NB4 (cell line): ENCODE data around the gene GBX2.

Source experiments
- DNase-seq: peaks from one replicate; pipeline ENCODE4 v3.0.0; 2010; ENCODE audit warnings: low read depth
- H3K4me3 ChIP-seq: one replicate; pipeline ENCODE4 v1.5.1; 2011; ENCODE audit warnings: mild to moderate bottlenecking, low read depth, low read length, moderate library complexity
- MYC ChIP-seq: IDR thresholded peaks from 2 replicates; pipeline ENCODE4 v1.6.1; 2011; ENCODE audit warnings: low read depth, low read length
- POLR2A ChIP-seq: IDR thresholded peaks from 2 replicates; pipeline ENCODE4 v1.6.1; 2011; ENCODE audit warnings: mild to moderate bottlenecking; ENCODE audit not compliant: insufficient read length; ENCODE audit errors: extremely low read depth
- TF ChIP-seq, protein P1 (sequence below): IDR thresholded peaks from 2 replicates; pipeline ENCODE4 v1.6.1; 2011; ENCODE audit warnings: low read depth, low read length
- TF ChIP-seq, protein P2 (sequence below): IDR thresholded peaks from one replicate; pipeline ENCODE4 v1.5.1; 2012; ENCODE audit warnings: low read depth, low read length

The GBX2 gene

DNA sequence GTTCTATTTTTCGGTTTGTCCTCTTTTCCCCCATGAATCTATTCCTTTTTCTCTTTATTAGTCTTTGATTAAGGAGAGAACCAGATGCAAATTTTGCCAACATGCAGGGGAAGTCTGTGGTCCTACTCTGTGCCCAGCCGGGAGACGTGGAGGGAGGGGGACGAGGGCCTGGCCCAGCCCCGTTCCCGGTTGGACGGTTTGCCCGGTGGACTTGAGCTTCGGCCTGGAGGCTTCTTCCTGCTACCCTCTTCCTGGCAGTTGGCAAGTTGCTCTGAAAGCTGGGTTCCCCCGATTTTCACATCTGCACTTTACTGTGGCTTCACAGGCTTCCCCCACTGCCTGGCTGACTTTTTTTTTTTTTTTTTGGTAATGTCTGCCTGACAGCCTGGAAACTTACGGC is 39.3 kb upstream of the GBX2 start:
- no peak overlapping the region for H3K4me3 ChIP-seq
- TF ChIP-seq POLR2A (no peak), MYC (no peak)
- TF ChIP-seq, protein P1, sequence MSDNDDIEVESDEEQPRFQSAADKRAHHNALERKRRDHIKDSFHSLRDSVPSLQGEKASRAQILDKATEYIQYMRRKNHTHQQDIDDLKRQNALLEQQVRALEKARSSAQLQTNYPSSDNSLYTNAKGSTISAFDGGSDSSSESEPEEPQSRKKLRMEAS, result no peak
- TF ChIP-seq, protein P2, sequence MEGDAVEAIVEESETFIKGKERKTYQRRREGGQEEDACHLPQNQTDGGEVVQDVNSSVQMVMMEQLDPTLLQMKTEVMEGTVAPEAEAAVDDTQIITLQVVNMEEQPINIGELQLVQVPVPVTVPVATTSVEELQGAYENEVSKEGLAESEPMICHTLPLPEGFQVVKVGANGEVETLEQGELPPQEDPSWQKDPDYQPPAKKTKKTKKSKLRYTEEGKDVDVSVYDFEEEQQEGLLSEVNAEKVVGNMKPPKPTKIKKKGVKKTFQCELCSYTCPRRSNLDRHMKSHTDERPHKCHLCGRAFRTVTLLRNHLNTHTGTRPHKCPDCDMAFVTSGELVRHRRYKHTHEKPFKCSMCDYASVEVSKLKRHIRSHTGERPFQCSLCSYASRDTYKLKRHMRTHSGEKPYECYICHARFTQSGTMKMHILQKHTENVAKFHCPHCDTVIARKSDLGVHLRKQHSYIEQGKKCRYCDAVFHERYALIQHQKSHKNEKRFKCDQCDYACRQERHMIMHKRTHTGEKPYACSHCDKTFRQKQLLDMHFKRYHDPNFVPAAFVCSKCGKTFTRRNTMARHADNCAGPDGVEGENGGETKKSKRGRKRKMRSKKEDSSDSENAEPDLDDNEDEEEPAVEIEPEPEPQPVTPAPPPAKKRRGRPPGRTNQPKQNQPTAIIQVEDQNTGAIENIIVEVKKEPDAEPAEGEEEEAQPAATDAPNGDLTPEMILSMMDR, result no peak
- no peak for DNase-seq

DNA sequence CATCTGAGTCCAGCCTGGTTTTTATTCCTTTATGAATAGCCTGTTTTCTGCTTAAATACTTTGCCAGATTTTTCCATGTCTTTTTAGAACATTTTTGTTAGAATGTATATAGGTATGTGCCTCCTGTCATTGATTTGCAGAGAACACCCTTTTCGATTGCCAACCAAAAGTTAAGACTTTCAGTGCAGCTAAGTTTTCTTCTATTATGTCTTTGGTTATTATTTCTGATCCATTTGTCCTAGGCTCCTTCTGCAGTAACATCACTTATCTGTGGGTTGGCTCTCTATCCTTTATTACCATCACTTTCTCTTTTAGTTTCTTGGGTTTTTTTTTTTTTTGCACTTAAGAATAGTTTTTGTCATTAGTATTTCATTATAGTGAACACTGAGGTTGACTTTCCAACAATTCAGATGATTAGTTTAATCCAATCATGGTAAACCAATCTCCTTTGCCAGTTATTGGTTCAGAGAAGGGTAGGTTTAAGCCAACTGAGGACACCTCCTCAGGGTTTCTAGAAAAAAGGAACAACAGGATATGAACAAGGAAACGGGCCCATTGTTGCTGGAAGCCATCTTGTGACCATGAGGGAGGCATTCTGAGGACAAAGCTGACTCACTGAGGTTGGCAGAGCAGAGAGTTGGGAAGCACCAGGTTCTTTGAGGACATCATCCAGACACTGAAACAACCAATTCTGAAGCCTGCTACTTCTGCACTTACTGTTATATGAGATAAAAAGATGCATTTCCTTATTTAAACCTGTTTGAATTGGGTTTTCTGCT is 37.9 kb upstream of the GBX2 start:
- no peak for DNase-seq
- no peak overlapping the region for H3K4me3 ChIP-seq
- no peak for TF ChIP-seq MYC
- no peak for TF ChIP-seq POLR2A
- TF ChIP-seq, protein P1, result no peak
- TF ChIP-seq, protein P2, result no peak

DNA sequence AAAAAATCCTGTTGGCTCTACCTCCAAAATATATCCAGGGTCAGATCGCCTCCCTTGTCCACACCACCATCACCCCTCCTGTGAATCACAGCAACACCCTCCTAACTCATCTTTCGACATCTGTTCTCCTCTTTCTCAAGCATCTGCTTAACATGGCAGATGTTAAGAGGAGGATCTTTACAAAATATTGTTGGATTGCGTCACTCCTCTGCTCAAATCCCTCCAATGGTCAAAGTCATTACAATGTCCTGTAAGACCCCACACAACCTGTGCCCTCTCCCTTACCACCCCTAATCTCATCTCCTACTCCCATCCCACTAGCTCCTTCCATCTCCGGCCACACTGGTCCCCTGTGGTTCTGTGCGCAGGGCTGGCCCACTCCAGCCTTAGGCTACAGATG is 36.8 kb upstream of the GBX2 start:
- no peak for DNase-seq
- no peak overlapping the region for H3K4me3 ChIP-seq
- TF ChIP-seq POLR2A (no peak), MYC (no peak)
- TF ChIP-seq, protein P1, result no peak
- TF ChIP-seq, protein P2, result no peak

DNA sequence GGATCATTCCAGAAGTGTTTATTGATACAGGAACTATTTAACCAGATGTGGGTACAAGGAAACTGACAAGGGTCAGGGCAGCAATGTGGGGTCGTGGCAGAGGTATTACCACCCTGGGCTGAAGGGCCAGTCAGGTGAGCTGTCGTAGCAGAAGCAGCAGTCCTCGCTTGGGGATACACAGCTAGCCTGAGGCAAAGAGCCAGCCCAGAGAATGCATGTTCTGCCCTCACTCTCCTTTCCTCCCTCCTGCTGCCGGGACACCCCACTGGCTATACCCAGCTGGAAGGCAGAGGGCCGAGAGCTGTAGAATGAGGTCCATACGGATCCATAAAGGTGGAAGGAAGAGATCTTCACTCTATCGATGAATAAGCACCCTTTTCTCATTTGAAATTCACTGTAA is 32.2 kb upstream of the GBX2 start:
- no peak for DNase-seq
- H3K4me3 ChIP-seq, result no peak overlapping the region
- TF ChIP-seq, protein P2, result no peak
- TF ChIP-seq POLR2A, result no peak
- no peak for TF ChIP-seq MYC
- TF ChIP-seq, protein P1, result no peak

DNA sequence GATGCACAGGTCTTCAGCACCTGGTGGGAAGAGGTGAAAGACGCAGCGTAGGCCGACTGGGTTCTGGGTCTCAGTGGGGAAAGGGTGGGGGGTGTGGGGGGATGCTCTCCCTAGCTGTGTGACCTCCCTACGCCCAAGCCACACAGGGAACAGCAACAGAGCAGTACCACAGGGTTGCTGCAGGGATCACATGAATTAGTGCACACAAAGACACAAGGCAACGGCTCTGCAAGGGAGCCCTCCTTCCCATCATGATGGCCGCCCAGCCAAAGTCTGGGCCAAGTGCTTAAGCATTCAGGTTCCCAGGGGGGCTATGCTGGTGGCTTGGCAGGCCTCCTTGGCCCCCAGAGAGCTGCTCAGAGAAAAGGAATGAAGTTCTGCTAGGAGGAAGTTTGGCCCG is 28.2 kb upstream of the GBX2 start:
- no peak overlapping the region for H3K4me3 ChIP-seq
- no peak for DNase-seq
- TF ChIP-seq POLR2A (no peak), MYC (no peak)
- TF ChIP-seq, protein P2, result no peak
- TF ChIP-seq, protein P1, result no peak
